ENCODE results near the gene DDX39A. TPM values are rescaled to one million over a fixed set of nuclear protein-coding genes. Genes with fewer than 3 reads are reported as not detected.

DDX39A gene
- total and polyA plus RNA-seq, 2 of the 8 experiments (the other 6 are each of a cell fraction or from before 2014, with no cell fraction given), result 139 TPM

DNA sequence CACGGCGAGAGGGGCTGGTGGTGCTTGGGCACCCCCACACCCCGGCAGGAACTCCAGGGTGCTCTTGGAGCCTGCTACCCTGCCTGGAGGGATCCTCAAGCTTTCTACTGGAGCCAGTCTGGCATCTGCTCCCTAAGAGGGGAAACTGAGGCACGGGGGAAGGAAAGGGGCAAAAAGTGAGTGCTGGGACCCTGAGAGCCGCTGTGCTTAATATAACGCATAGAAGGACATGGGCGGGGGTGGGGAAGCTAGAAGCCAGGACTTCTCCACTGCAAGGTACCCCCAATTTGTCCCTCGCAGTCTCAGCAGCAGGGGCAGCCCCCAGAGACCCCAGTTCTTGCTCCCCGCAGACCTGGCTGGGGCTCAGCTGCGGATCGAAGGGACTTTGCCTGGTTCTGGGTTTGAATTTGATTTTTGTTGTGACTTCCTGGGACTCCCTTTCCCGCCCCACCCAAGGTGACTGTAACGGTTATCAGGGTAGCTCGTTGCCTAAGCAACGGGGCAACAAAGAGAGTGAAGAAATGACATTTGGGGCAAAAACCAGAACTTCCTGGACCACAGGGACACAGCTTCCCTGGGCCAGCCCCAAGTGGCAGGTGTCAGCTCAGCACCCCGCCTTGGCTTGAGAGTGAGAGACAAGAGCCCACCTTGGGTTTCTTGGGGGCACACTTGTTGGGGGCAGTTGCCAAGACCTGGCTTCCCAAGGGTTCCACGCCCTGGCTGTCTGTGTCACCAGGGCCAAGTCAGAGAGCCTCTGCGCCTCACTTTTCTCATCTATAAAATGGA is 37.3 kb downstream of the DDX39A start:
- Histone ChIP-seq H2BK20ac (ENCODE audit: low read length) (no peak overlapping the region), H3K4me1 (replicated peaks in 1 of 4; ENCODE audit: control insufficient read depth in 3 of 4, insufficient read depth in 4 of 4, low read length in 3 of 4) (peaks cover 2 to 18% (median 9%) of the 10 kb centered on the region in 4 experiments; a peak in 5 of 7 replicates), H3K9me3 (ENCODE audit: insufficient read depth in 2 of 2, low read depth in 1 of 2, low read length in 1 of 2) (no peaks in the 10 kb centered on the region), H2BK5ac (ENCODE audit: low read depth, low read length) (no peak overlapping the region), H4K20me1 (replicated peaks in 1 of 2; ENCODE audit: control insufficient read depth in 1 of 2, insufficient read depth in 2 of 2, low read length in 2 of 2) (no peaks in the 10 kb centered on the region), H3K79me1 (ENCODE audit: low read depth, low read length) (no peaks in the 10 kb centered on the region), H4K8ac (ENCODE audit: extremely low read depth, insufficient read depth, low read length) (peak overlapping the region; percentile 31; the same call in 1 of the 2 replicates), H3K27me3 (replicated peaks in 1 of 4; ENCODE audit: control insufficient read depth in 3 of 4, extremely low read depth in 1 of 4, insufficient read depth in 3 of 4, low read length in 3 of 4) (no peaks in the 10 kb centered on the region), H3K23me2 (ENCODE audit: low read depth, low read length) (no peaks in the 10 kb centered on the region; the same call in 1 of the 2 replicates), H2BK120ac (replicated peaks; ENCODE audit: low read depth, low read length) (no peak overlapping the region), H2AK5ac (ENCODE audit: low read depth, low read length) (no peak overlapping the region), H3K18ac (ENCODE audit: extremely low read depth, low read length) (peak overlapping the region; percentile 0; the same call in 1 of the 2 replicates), H3K56ac (replicated peaks; ENCODE audit: insufficient read length, low read depth, low read length) (no peak overlapping the region), H3K79me2 (ENCODE audit: control insufficient read depth in 1 of 2, insufficient read depth in 2 of 2, low read length in 2 of 2) (no peaks in the 10 kb centered on the region), H4K5ac (ENCODE audit: insufficient read length, low read depth, low read length) (no peak overlapping the region), H3K4me2 (ENCODE audit: insufficient read depth in 1 of 2, low read depth in 2 of 2, low read length in 2 of 2) (peak overlapping the region; percentile 47 to 53), H2BK15ac (ENCODE audit: low read length) (no peak overlapping the region), H3K14ac (ENCODE audit: insufficient read length) (no peak overlapping the region), H4K91ac (replicated peaks; ENCODE audit: insufficient read length, low read length) (peak overlapping the region; percentile 59), H2BK12ac (ENCODE audit: low read depth, low read length) (no peak overlapping the region), H3K23ac (ENCODE audit: insufficient read length) (no peak overlapping the region), H3K27ac (ENCODE audit: low read depth, low read length) (no peak overlapping the region), H3K36me3 (ENCODE audit: control insufficient read depth in 2 of 4, insufficient read depth in 4 of 4, low read length in 3 of 4) (no peaks in the 10 kb centered on the region), H2AFZ (ENCODE audit: low read length) (peak overlapping the region; percentile 64), H3K4ac (replicated peaks; ENCODE audit: insufficient read length, low read depth, low read length) (no peak overlapping the region), H3K4me3 (ENCODE audit: extremely low read depth in 1 of 4, insufficient read depth in 2 of 4, low read depth in 3 of 4, low read length in 4 of 4) (peak overlapping the region in 2 of 4 experiments; percentile 11 to 45; a peak in 5 of 8 replicates), H3K9ac (replicated peaks in 1 of 4; ENCODE audit: extremely low read depth in 1 of 4, low read depth in 3 of 4, low read length in 3 of 4) (no peak overlapping the region)
- DNase-seq (ENCODE audit: low read depth in 1 of 2, low spot score in 2 of 2) (no peak), FAIRE-seq (no peak)
- ChIA-PET CTCF (ENCODE audit: partially characterized antibody) (interaction anchor here (0.6 to 4.6 kb wide), 10 partner anchors 17 to 185 kb away, joined by 3 to 25 read pairs (median 4); no protein-coding TSS in a partner anchor), POLR2A (ENCODE audit: partially characterized antibody) (interaction anchor here (1.2 to 3.1 kb wide), 6 partner anchors 16 to 245 kb away, joined by 3 to 14 read pairs (median 8); partner anchors contain the start of gene ASF1B)
- 77% methylated on average over 18 of the region's 18 CpGs; no CpG with 5 or more reads in 1 of the 2 experiments for WGBS, 2 experiments (ENCODE audit: extremely low coverage in 1 of 2, insufficient coverage in 1 of 2, insufficient read length in 1 of 2, insufficient replicate concordance in 2 of 2, low coverage in 1 of 2, low lambda C conversion rate in 2 of 2, missing lambda C conversion rate in 1 of 2)
- TF ChIP-seq HDAC2 (IDR thresholded peaks at IDR 0.05; ENCODE audit: borderline replicate concordance in 1 of 2, low read depth in 2 of 2, low read length in 2 of 2) (no peak), POLR2A (IDR thresholded peaks at IDR 0.05; ENCODE audit: control extremely low read depth in 1 of 2, low read depth in 2 of 2, low read length in 2 of 2) (no peak), JUND (IDR thresholded peaks at IDR 0.05; ENCODE audit: low read length) (no peak), BACH1 (IDR thresholded peaks at IDR 0.05; ENCODE audit: low read length) (no peak), SP4 (IDR thresholded peaks at IDR 0.05; ENCODE audit: low read length) (no peak), EZH2 (IDR thresholded peaks at IDR 0.05; ENCODE audit: low read depth, low read length, severe bottlenecking) (no peak), SAP30 (IDR thresholded peaks at IDR 0.05; ENCODE audit: insufficient read depth, insufficient replicate concordance, low read length) (no peak), CHD2 (IDR thresholded peaks at IDR 0.05; ENCODE audit: low read length) (no peak), USF2 (IDR thresholded peaks at IDR 0.05; ENCODE audit: low read length) (no peak), KDM4A (IDR thresholded peaks at IDR 0.05; ENCODE audit: low read depth, low read length, severe bottlenecking) (no peak), SP2 (IDR thresholded peaks at IDR 0.05; ENCODE audit: low read length) (no peak)

Measured in H1 (cell line).